ENCODE data around the gene SGCE.

Gene SGCE

DNA sequence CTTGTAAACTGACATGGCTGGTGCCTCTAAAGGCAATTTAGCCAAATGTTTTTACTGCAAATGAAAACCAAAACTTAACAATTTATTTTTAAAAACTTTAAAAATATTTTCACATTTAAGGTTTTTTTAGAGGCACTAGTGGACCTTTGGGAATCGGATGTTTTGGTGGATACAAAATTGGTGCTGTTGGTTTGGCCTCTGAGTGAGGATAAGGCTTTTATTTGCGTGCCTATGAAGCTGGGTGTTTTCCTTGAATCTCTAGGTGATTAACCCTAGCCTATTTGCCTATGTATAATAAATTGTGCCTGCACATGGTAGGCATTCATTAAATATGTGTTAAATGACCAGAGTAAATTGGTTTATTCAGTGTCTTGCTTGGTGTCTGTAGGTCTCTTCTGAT lies 2.9 kb upstream of the SGCE start:
- Histone ChIP-seq H2AK5ac (ENCODE audit: low read depth, low read length) (no peak overlapping the region), H3K9me3 (replicated peaks in 1 of 2; ENCODE audit: control insufficient read depth in 2 of 2, insufficient read depth in 1 of 2, low read depth in 1 of 2, low read length in 2 of 2) (peaks cover 13 to 17% of the 10 kb centered on the region in 2 donors), H2BK15ac (ENCODE audit: low read length) (no peak overlapping the region), H3K14ac (ENCODE audit: low read length) (no peak overlapping the region), H3K4me3 (ENCODE audit: low read length in 2 of 2) (peak overlapping the region in 1 of 2 donors; percentile 29), H3K23ac (ENCODE audit: low read depth, low read length, poor library complexity) (no peak overlapping the region), H3K4me2 (ENCODE audit: insufficient read depth, low read length, poor library complexity, severe bottlenecking) (no peak overlapping the region), H3K27ac (replicated peaks; ENCODE audit: low read length) (no peak overlapping the region), H2BK12ac (ENCODE audit: low read length) (no peak overlapping the region), H3K36me3 (replicated peaks in 1 of 2; ENCODE audit: control insufficient read depth in 2 of 2, insufficient read depth in 2 of 2, low read length in 2 of 2) (peaks cover 3 to 18% of the 10 kb centered on the region in 2 donors), H3K18ac (ENCODE audit: low read length) (no peak overlapping the region), H3K27me3 (ENCODE audit: control insufficient read depth in 3 of 3, insufficient read depth in 3 of 3, low read depth in 1 of 3, low read length in 3 of 3) (no peaks in the 10 kb centered on the region), H3K9ac (ENCODE audit: low read depth, low read length, poor library complexity) (no peak overlapping the region), H4K8ac (ENCODE audit: low read depth, low read length) (no peak overlapping the region), H2BK5ac (ENCODE audit: low read length) (no peak overlapping the region), H3K79me1 (ENCODE audit: low read depth, low read length) (peaks cover 4% of the 10 kb centered on the region), H4K91ac (ENCODE audit: low read depth, low read length, poor library complexity) (no peak overlapping the region), H3K4me1 (ENCODE audit: control insufficient read depth in 2 of 2, insufficient read depth in 1 of 2, low read depth in 1 of 2, low read length in 2 of 2) (peaks cover 1 to 14% of the 10 kb centered on the region in 2 donors), H2BK120ac (ENCODE audit: low read depth, low read length) (no peak overlapping the region), H2AFZ (ENCODE audit: low read length) (no peak overlapping the region), H3K4ac (ENCODE audit: low read length) (no peak overlapping the region)
- no peak for DNase-seq (ENCODE audit: low spot score)
- WGBS, 2 donors (ENCODE audit: extremely low coverage in 2 of 2, insufficient read length in 2 of 2, insufficient replicate concordance in 1 of 2): no CpG with 5 or more reads among the region's 2 CpGs

DNA sequence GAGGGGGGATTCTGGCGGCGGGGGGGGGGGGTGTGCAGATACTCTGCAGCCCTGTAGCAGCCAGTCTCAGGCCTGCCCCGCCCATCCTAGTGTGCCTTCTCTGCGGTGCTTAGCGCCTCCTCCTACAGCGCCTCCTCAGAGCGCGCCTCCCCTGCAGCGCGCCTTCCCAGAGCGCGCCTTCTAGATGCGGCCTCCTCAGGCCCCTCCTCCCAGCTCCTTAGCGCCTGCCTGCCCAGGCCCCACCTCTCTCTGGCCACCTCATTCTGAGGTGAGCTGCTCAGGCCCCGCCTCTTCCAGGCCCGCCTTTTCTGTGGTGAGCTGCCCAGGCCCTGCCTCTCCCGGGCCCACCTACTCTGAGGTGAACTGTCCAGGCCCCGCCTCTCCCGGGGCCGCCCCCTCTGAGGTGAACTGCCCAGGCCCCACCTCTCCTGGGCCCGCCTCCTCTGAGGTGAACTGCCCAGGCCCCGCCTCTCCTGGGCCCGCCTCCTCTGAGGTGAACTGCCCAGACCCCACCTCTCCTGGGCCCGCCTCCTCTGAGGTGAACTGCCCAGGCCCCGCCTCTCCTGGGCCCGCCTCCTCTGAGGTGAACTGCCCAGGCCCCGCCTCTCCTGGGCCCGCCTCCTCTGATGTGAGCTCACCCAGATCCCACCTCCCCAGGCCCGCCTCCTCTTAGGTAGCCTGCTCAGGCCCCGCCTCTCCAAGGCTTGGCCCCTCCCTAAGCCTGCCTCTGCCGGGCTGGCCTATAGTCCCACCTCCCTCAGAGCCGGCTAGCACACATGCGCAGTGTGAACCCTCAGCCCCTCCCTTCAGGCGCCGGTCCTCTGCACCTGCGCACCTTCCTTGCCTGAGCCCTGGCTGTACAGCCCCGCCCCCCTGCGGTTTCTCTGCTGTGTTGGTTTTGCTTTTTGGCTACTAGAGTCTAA lies 2.1 kb upstream of the SGCE start:
- Histone ChIP-seq H3K27ac (replicated peaks; ENCODE audit: low read length) (no peak overlapping the region), H3K4me3 (ENCODE audit: low read length in 2 of 2) (peak overlapping the region in 1 of 2 donors; percentile 80), H3K9ac (ENCODE audit: low read depth, low read length, poor library complexity) (no peak overlapping the region), H3K36me3 (replicated peaks in 1 of 2; ENCODE audit: control insufficient read depth in 2 of 2, insufficient read depth in 2 of 2, low read length in 2 of 2) (peaks cover 0 to 10% of the 10 kb centered on the region in 2 donors), H2BK5ac (ENCODE audit: low read length) (no peak overlapping the region), H3K9me3 (replicated peaks in 1 of 2; ENCODE audit: control insufficient read depth in 2 of 2, insufficient read depth in 1 of 2, low read depth in 1 of 2, low read length in 2 of 2) (peaks cover 8 to 9% of the 10 kb centered on the region in 2 donors), H2BK15ac (ENCODE audit: low read length) (no peak overlapping the region), H3K4me2 (ENCODE audit: insufficient read depth, low read length, poor library complexity, severe bottlenecking) (no peak overlapping the region), H2AK5ac (ENCODE audit: low read depth, low read length) (no peak overlapping the region), H3K4ac (ENCODE audit: low read length) (no peak overlapping the region), H2BK120ac (ENCODE audit: low read depth, low read length) (no peak overlapping the region), H2AFZ (ENCODE audit: low read length) (no peak overlapping the region), H3K79me1 (ENCODE audit: low read depth, low read length) (no peaks in the 10 kb centered on the region), H3K4me1 (ENCODE audit: control insufficient read depth in 2 of 2, insufficient read depth in 1 of 2, low read depth in 1 of 2, low read length in 2 of 2) (peaks cover 1 to 14% of the 10 kb centered on the region in 2 donors), H3K23ac (ENCODE audit: low read depth, low read length, poor library complexity) (no peak overlapping the region), H3K18ac (ENCODE audit: low read length) (no peak overlapping the region), H2BK12ac (ENCODE audit: low read length) (no peak overlapping the region), H3K27me3 (ENCODE audit: control insufficient read depth in 3 of 3, insufficient read depth in 3 of 3, low read depth in 1 of 3, low read length in 3 of 3) (no peaks in the 10 kb centered on the region), H4K91ac (ENCODE audit: low read depth, low read length, poor library complexity) (no peak overlapping the region), H4K8ac (ENCODE audit: low read depth, low read length) (no peak overlapping the region), H3K14ac (ENCODE audit: low read length) (no peak overlapping the region)
- no CpG with 5 or more reads among the region's 38 CpGs for WGBS, 2 donors (ENCODE audit: extremely low coverage in 2 of 2, insufficient read length in 2 of 2, insufficient replicate concordance in 1 of 2)
- DNase-seq (ENCODE audit: low spot score): peak; percentile 94

DNA sequence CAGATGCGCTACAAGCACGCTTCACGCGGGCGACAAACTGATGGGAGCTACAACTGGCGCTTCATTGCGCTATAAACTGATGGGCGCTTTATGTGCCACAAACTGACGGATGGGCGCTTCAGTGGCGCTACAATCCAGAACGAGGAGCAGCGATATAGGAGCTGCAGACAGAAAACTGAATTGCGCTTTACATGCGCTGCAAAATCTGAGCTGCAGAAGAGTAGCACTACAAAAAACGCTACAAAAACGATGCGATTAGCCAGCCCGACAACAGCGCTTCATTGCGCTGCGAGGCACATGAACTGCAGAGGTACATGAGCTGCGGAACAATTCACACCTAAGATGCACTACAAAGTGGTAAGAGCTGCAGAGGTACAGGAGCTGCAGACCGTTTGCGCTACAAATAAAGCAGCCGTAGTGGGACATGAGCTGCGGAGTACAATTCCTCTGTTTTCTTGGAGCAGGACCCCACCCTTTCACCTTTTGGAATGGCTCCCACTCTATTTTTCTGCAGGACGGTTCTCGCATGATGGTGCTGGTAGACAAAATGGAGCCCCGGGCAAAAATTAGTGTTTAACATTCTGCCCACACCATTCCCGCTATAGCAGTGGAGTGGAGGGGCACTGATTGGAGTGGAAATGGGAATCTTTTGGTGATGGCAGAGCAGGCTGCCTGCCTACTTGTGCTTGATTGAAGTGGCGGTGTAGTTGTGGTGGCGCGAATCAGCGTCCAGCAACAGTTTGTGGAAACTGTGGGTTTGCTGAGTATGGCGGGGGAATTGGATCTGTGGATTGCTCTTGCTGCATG lies 1.2 kb upstream of the SGCE start:
- DNase-seq (ENCODE audit: low spot score): peak; percentile 59

DNA sequence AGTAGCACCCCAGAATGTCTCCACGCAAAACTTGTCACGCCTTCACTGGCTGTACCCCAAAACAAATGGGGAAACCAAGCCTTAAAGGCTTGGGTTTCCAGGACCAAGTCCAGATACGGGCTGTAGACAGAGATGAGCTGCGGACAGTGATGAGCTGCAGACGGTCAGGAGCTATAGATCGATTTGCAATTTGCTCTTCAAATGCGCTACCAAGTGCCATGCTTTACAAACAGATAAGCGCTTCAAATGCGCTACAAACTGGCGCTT lies 658 bp upstream of the SGCE start:
- H2BK12ac ChIP-seq (ENCODE audit: low read length): no peak overlapping the region
- peak overlapping the region; percentile 20 for H3K18ac ChIP-seq (ENCODE audit: low read length)
- no peak overlapping the region for H4K8ac ChIP-seq (ENCODE audit: low read depth, low read length)
- peaks cover 0 to 8% of the 10 kb centered on the region in 2 donors for H3K9me3 ChIP-seq (replicated peaks in 1 of 2; ENCODE audit: control insufficient read depth in 2 of 2, insufficient read depth in 1 of 2, low read depth in 1 of 2, low read length in 2 of 2)
- no peak overlapping the region for H4K91ac ChIP-seq (ENCODE audit: low read depth, low read length, poor library complexity)
- no peak overlapping the region for H2BK120ac ChIP-seq (ENCODE audit: low read depth, low read length)
- peaks cover 1 to 14% of the 10 kb centered on the region in 2 donors for H3K4me1 ChIP-seq (ENCODE audit: control insufficient read depth in 2 of 2, insufficient read depth in 1 of 2, low read depth in 1 of 2, low read length in 2 of 2)
- H3K27ac ChIP-seq (replicated peaks; ENCODE audit: low read length): peak overlapping the region; percentile 15
- H3K23ac ChIP-seq (ENCODE audit: low read depth, low read length, poor library complexity): no peak overlapping the region
- H2BK15ac ChIP-seq (ENCODE audit: low read length): peak overlapping the region; percentile 43
- H3K79me1 ChIP-seq (ENCODE audit: low read depth, low read length): no peaks in the 10 kb centered on the region
- no peak for DNase-seq (ENCODE audit: low spot score)
- peak overlapping the region; percentile 47 for H3K14ac ChIP-seq (ENCODE audit: low read length)
- H3K4me3 ChIP-seq (ENCODE audit: low read length in 2 of 2): peak overlapping the region; percentile 80 to 84
- H2AFZ ChIP-seq (ENCODE audit: low read length): peak overlapping the region; percentile 10
- H3K4me2 ChIP-seq (ENCODE audit: insufficient read depth, low read length, poor library complexity, severe bottlenecking): peak overlapping the region; percentile 85
- H3K36me3 ChIP-seq (replicated peaks in 1 of 2; ENCODE audit: control insufficient read depth in 2 of 2, insufficient read depth in 2 of 2, low read length in 2 of 2): no peaks in the 10 kb centered on the region
- H3K4ac ChIP-seq (ENCODE audit: low read length): peak overlapping the region; percentile 8
- no peaks in the 10 kb centered on the region for H3K27me3 ChIP-seq (ENCODE audit: control insufficient read depth in 3 of 3, insufficient read depth in 3 of 3, low read depth in 1 of 3, low read length in 3 of 3)
- no peak overlapping the region for H2BK5ac ChIP-seq (ENCODE audit: low read length)
- no CpG with 5 or more reads among the region's 10 CpGs for WGBS, 2 donors (ENCODE audit: extremely low coverage in 2 of 2, insufficient read length in 2 of 2, insufficient replicate concordance in 1 of 2)
- H2AK5ac ChIP-seq (ENCODE audit: low read depth, low read length): peak overlapping the region; percentile 76
- H3K9ac ChIP-seq (ENCODE audit: low read depth, low read length, poor library complexity): peak overlapping the region; percentile 82

More for the DNA sequence above, 1.2 kb upstream of the SGCE start:
- no peak overlapping the region for H2BK5ac ChIP-seq (ENCODE audit: low read length)
- peak overlapping the region; percentile 43 for H2BK15ac ChIP-seq (ENCODE audit: low read length)
- H2BK12ac ChIP-seq (ENCODE audit: low read length): no peak overlapping the region
- peaks cover 3 to 8% of the 10 kb centered on the region in 2 donors for H3K9me3 ChIP-seq (replicated peaks in 1 of 2; ENCODE audit: control insufficient read depth in 2 of 2, insufficient read depth in 1 of 2, low read depth in 1 of 2, low read length in 2 of 2)
- no peak overlapping the region for H2AK5ac ChIP-seq (ENCODE audit: low read depth, low read length)
- H3K4me3 ChIP-seq (ENCODE audit: low read length in 2 of 2): peak overlapping the region; percentile 80 to 84
- no peaks in the 10 kb centered on the region for H3K27me3 ChIP-seq (ENCODE audit: control insufficient read depth in 3 of 3, insufficient read depth in 3 of 3, low read depth in 1 of 3, low read length in 3 of 3)
- H3K36me3 ChIP-seq (replicated peaks in 1 of 2; ENCODE audit: control insufficient read depth in 2 of 2, insufficient read depth in 2 of 2, low read length in 2 of 2): peaks cover 0 to 2% of the 10 kb centered on the region in 2 donors
- no peak overlapping the region for H3K23ac ChIP-seq (ENCODE audit: low read depth, low read length, poor library complexity)
- H3K4me2 ChIP-seq (ENCODE audit: insufficient read depth, low read length, poor library complexity, severe bottlenecking): peak overlapping the region; percentile 85
- H4K8ac ChIP-seq (ENCODE audit: low read depth, low read length): no peak overlapping the region
- H3K14ac ChIP-seq (ENCODE audit: low read length): peak overlapping the region; percentile 10
- no peak overlapping the region for H2BK120ac ChIP-seq (ENCODE audit: low read depth, low read length)
- H3K18ac ChIP-seq (ENCODE audit: low read length): peak overlapping the region; percentile 31
- no CpG with 5 or more reads among the region's 36 CpGs for WGBS, 2 donors (ENCODE audit: extremely low coverage in 2 of 2, insufficient read length in 2 of 2, insufficient replicate concordance in 1 of 2)
- peak overlapping the region; percentile 82 for H3K9ac ChIP-seq (ENCODE audit: low read depth, low read length, poor library complexity)
- H3K4ac ChIP-seq (ENCODE audit: low read length): no peak overlapping the region
- H3K27ac ChIP-seq (replicated peaks; ENCODE audit: low read length): peak overlapping the region; percentile 54
- H3K79me1 ChIP-seq (ENCODE audit: low read depth, low read length): no peaks in the 10 kb centered on the region
- no peak overlapping the region for H4K91ac ChIP-seq (ENCODE audit: low read depth, low read length, poor library complexity)
- peaks cover 1 to 14% of the 10 kb centered on the region in 2 donors for H3K4me1 ChIP-seq (ENCODE audit: control insufficient read depth in 2 of 2, insufficient read depth in 1 of 2, low read depth in 1 of 2, low read length in 2 of 2)
- peak overlapping the region; percentile 10 for H2AFZ ChIP-seq (ENCODE audit: low read length)

All from neuronal stem cell (in vitro differentiated cells).